Endometrial microvascular endothelial cells (primary cell): ENCODE results near the gene ADGRB3. TPM values are rescaled to one million over a fixed set of nuclear protein-coding genes. Genes with fewer than 3 reads are reported as not detected.
"Not testable (repeated sequence)": the region's sequence is repeated elsewhere in the genome, so short reads cannot be mapped to it uniquely, and the experiment has no call there.

Experiments used
- in situ Hi-C: cut with HindIII; loops from 2 replicates; pipeline ENCODE4 v1.10.0; 2017; ENCODE audit warnings: low sequenced_read_pairs, low pct_unique_long_range_greater_than_20kb; ENCODE audit errors: inconsistent ontology term
- total RNA-seq: library from RNA; depleted of rRNA; stranded (reverse); fragments of >200 nt; gene quantifications from one replicate; pipeline ENCODE4 v1.2.3, GENCODE V29; 2015; ENCODE audit errors: inconsistent ontology term

The ADGRB3 gene
- total RNA-seq, 1 donor from 2014 or later: not detected

GRCh38 chr6:69392745-69393144, 757.7 kb downstream of the ADGRB3 start:
- in situ Hi-C loops: no loop called here

- in situ Hi-C loops: no loop called here
Measured at GRCh38 chr6:69398311-69398710, 763.2 kb downstream of the ADGRB3 start.

GRCh38 chr6:69398729-69399128, 763.6 kb downstream of the ADGRB3 start:
- in situ Hi-C loops: no loop called here

- in situ Hi-C loops: no loop called here
Measured at GRCh38 chr6:69408886-69409285, 773.8 kb downstream of the ADGRB3 start.

GRCh38 chr6:69416776-69417175, 781.7 kb downstream of the ADGRB3 start:
- in situ Hi-C loops: no loop called here

GRCh38 chr6:69421269-69421668, 786.2 kb downstream of the ADGRB3 start:
- in situ Hi-C loops: no loop called here

GRCh38 chr6:69422020-69422419, 786.9 kb downstream of the ADGRB3 start:
- in situ Hi-C loops: no loop called here

- in situ Hi-C loops: no loop called here
Measured at GRCh38 chr6:69422475-69422874, 787.4 kb downstream of the ADGRB3 start.

- in situ Hi-C loops: no loop called here
Measured at GRCh38 chr6:69423785-69424184, 788.7 kb downstream of the ADGRB3 start.

GRCh38 chr6:69424581-69424980, 789.5 kb downstream of the ADGRB3 start:
- in situ Hi-C loops: no loop called here

GRCh38 chr6:69427882-69428281, 792.8 kb downstream of the ADGRB3 start:
- in situ Hi-C loops: no loop called here

- in situ Hi-C loops: not testable (repeated sequence)
Measured at GRCh38 chr6:69432168-69432567, 797.1 kb downstream of the ADGRB3 start.

GRCh38 chr6:69433116-69433515, 798.0 kb downstream of the ADGRB3 start:
- in situ Hi-C loops: not testable (repeated sequence)

- in situ Hi-C loops: no loop called here
Measured at GRCh38 chr6:69438113-69438512, 803.0 kb downstream of the ADGRB3 start.
